SKM-1 (cell line): ENCODE results near the gene ZNF18.

Experiments
- DNase-seq: peaks from one replicate; lab custom pipeline; 2025; ENCODE audit not compliant: unreplicated experiment; lab: John Stamatoyannopoulos, UW

Gene ZNF18, protein sequence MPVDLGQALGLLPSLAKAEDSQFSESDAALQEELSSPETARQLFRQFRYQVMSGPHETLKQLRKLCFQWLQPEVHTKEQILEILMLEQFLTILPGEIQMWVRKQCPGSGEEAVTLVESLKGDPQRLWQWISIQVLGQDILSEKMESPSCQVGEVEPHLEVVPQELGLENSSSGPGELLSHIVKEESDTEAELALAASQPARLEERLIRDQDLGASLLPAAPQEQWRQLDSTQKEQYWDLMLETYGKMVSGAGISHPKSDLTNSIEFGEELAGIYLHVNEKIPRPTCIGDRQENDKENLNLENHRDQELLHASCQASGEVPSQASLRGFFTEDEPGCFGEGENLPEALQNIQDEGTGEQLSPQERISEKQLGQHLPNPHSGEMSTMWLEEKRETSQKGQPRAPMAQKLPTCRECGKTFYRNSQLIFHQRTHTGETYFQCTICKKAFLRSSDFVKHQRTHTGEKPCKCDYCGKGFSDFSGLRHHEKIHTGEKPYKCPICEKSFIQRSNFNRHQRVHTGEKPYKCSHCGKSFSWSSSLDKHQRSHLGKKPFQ

GRCh38 chr17:11997147-11997971 is at the start of gene ZNF18:
Gene ZNF18 (minus strand): TSS chr17:11997475. CDS start chr17:11992829, 4,646 bp downstream.
- DNase-seq = peak; percentile 43

GRCh38 chr17:12046786-12047185 is 49.5 kb upstream of the ZNF18 start:
- no peak for DNase-seq

GRCh38 chr17:12043702-12044101 is 46.4 kb upstream of the ZNF18 start:
- no peak for DNase-seq

- no peak for DNase-seq
Observed at GRCh38 chr17:12041312-12041711, 44.0 kb upstream of the ZNF18 start.

- DNase-seq = no peak
Observed at GRCh38 chr17:12040478-12040877, 43.2 kb upstream of the ZNF18 start.

DNA sequence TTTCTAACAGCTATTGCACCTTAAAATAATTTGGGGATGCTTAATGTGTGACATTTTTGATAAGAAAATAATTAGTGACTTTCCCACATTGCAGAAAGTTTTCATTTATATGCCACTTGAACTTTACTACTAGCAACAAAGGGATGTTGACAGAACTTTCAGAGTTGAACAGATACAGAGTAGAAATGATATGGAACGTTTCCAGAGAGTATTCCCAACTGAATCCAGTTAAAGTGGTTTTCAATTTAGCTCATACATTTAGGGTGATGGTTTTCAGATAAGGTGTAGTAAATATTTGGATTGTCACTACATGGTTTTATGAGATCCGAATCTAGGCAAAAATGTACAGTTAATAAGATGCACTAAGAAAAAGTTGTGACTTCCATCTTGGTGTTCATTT is 40.7 kb upstream of the ZNF18 start:
- DNase-seq = no peak

DNA sequence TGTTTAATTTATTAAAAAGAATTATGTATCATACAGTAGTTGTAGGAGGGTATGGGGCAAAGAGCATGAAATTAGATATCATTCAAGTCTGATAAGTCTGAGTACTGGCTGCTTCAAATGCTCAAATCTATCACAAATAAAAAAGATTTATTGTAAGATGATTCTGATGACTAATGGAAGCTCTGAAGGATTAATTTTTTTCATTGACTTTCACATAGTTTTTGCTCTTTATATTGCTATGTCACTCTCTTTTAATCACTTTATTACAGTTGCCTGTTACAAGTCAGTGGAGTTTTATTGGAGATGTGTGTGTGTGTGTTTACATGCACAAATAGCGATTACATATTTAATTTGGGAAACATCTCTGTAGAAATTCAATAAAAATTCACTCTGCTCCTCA is 38.4 kb upstream of the ZNF18 start:
- no peak for DNase-seq

DNA sequence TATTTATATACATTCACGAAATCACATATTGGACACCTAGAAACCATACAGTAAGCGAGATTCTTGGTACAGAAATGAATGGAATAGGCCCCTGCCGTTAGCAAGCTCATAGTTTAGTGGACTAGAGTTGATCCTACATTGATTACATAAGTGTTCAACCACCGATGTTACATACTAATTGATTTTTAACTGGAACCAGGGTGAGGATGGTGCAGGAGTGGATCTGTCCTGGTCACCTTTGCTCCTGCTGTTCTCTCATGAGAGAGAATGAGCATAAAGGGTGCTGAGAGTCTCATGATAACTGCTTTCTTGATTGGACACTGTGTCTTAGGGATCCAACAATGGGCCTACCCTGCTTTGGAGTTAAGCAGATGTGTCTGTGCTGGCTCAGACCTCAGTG is 37.3 kb upstream of the ZNF18 start:
- no peak for DNase-seq

DNA sequence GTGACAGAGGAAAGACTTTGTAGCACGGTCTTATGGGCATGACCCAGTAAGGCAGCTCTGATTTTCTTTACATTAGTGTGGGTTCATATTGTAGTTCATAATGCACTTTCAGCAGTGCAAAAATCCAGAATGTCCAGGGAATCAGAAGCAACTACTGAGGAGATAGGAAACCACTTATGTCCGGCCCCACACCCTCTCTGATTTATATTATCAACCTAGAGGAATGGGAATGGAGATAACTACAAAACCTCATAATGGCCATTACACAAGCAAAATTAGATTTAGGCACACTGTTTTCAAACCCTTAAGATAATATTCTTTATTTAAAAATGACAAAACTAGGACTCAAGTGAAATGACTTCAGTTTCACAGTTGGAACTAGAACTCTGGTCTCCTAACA is 31.3 kb upstream of the ZNF18 start:
- DNase-seq = no peak

DNA sequence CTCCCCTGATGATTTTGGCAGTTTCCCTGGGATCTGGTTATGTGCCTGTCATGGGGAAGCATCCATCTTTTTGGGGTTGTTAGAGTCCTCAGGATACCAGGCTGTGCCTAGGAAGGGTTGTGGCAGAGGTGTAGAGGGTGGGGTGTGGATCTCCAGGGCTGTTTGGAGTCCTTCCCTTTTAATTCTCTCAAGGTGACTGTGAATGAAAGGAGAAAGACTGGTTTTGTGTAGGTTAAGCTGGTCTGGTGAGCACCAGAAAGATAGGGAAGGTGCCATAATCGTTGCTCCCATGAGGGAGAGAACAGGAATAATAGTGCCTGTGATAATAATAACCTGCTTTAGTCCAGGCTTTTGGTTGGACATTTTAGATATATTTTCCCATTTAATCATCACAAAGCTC is 30.4 kb upstream of the ZNF18 start:
- no peak for DNase-seq

GRCh38 chr17:12024327-12024726 is 27.1 kb upstream of the ZNF18 start:
- no peak for DNase-seq

- DNase-seq = no peak
Observed at GRCh38 chr17:12022310-12022709, 25.0 kb upstream of the ZNF18 start.

DNA sequence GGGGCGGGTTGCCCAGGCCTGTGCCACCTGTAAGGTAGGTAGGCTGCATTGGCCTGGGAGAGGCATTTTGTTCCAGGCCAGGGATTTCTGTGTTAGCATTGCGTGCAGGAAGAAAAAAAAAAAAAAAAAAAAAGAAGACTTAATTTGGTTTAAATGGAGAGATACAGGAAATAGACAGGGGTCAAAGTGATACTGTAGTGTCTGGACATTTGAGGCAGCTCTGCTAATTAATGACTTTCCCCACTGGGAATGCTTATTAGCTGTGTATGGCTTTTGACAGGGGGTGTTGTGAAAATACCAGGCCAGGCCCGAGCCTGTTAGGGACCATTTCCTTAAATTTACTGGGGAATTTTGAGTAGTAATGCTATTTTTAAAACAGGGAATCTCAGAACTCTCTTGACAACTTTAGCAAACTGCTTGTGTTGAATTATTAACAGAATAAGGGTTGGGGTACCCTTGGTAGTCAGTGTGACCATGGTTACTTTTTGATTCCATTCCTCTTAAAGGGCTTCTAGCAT is 24.4 kb upstream of the ZNF18 start:
- DNase-seq = no peak

DNA sequence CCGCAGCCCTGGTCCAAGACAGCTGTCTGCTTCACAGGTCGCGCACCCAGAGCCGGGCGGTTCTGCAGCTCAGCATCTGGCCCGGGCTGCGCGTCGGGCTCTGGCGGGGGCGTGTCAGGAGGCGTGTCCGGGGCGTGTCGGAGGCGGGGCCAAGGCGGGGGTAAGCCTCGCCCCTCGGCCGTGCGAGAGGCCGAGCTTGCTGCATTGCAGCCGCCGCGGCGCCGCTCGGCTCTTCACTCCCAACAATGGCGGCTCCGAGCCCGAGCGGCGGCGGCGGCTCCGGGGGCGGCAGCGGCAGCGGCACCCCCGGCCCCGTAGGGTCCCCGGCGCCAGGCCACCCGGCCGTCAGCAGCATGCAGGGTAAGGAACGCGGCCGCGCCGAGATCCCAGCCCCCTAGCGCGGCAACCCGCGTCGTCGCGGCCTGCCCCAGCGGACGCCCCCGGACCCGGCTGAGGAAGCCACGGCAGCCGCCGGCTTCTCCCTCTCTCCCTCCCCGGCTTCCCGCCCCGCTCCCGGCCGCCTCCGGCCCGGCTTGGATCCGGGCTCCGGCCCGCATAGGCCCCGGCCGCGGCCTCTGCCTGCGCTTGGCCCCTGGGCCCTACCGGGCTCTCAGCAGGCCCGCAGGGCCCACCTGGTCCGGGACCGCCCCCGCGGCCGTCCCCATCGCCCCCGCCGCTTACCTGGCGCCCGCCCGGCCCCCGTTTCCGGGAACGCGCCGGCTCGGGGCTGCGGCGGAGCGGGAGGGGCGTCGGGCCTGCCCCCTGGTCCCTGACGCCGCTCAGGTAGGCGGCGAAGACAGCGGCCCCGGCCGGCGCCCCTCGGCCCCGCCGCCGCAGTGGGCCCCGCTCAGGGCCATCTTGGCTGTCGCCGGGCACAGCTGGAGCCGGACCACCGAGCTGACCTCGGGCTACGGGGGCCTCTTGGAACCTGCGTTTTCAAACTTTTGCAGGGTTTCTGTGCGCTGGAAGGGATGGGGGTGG is 23.7 kb upstream of the ZNF18 start, which contains the start of gene MAP2K4:
TSS of gene MAP2K4 (plus strand) at position 236 of the 981 bp plus-strand sequence. CDS start at position 246, 10 bp downstream.
- peak; percentile 1 for DNase-seq

DNA sequence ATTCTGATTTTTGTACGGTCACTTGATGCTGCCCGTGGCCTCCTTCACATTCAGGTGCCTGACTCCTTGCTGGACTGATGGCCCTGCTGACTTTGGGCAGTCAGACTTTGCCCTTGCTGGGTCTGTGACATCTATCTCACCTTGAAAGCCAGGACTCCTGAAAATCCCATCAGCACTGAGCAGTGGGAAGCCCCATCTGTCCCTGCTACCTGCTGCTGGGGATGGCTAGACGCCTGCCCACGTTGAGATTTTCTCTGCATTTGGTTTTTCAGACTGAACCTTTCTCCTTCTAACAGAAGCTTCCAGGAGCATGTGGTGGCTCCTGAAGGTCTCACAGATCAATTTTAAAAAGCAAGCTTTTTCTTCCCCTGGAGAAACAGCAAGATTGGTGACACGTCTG is 10.2 kb upstream of the ZNF18 start:
- DNase-seq = no peak

DNA sequence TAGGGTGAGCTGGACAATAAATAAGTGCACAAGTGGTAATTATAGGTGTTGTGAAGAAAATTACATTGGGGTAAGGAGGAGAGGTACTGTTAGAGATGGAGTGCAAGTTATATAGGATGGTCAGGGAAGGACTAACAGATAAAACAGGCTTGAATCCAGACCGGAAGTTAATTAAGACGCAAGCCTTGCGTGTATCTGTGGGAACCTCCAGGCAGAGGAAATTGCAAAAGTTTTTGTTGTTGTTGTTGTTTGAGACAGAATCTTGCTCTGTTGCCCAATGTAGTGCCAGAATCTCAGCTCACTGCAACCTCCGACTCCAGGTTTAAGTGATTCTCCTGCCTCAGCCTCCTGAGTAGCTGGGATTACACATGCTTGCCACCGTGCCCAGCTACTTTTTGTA is 2.4 kb upstream of the ZNF18 start:
- no peak for DNase-seq

DNA sequence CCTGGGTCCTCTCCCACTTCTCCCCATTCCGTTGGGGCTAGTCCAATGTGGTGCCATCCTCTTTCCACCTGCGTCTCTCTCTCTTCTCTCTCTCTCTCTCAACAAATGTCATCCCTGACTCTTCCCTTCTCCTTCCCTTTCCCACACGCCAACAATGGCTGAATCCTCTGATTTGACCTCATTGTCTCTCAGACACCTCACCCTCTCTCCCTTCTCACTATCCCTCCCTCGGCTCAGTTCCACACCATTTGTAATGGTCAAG is 628 bp upstream of the ZNF18 start:
- no peak for DNase-seq

- DNase-seq = no peak
Observed at GRCh38 chr17:11996722-11997146, 541 bp downstream of the ZNF18 start.

- DNase-seq = no peak
Observed at GRCh38 chr17:11991461-11991860, 5.8 kb downstream of the ZNF18 start.

GRCh38 chr17:11990363-11990983 is 6.8 kb downstream of the ZNF18 start:
- DNase-seq = no peak
